Transverse colon (tissue), 4 donors: ENCODE measurements around the gene PUM2. TPM values are rescaled to one million over a fixed set of nuclear protein-coding genes. Genes with fewer than 3 reads are reported as not detected.
"Not testable (repeated sequence)": the region's sequence is repeated elsewhere in the genome, so short reads cannot be mapped to it uniquely, and the experiment has no call there.

Experiments
- DNase-seq: peaks from one replicate; pipeline ENCODE4 v3.0.0-alpha.2; 2019
- H3K27ac ChIP-seq, 4 donors: fragments of 200-600 bp; sonication (generic); 2 replicates each; pipeline ENCODE4 v1.5.1; 2016 to 2018; ENCODE audit warnings: inconsistent platforms in 4 of 4
- H3K27me3 ChIP-seq: fragments of 200-600 bp; sonication (generic); 2 replicates; pipeline ENCODE4 v1.5.1; 2017; ENCODE audit warnings: inconsistent platforms
- H3K36me3 ChIP-seq, 4 donors: fragments of 200-600 bp; sonication (generic); 2 replicates each; pipeline ENCODE4 v1.5.1; 2017 to 2019; ENCODE audit warnings: inconsistent platforms in 4 of 4
- H3K4me1 ChIP-seq, 4 donors: fragments of 200-600 bp; sonication (generic); 2 replicates each; pipeline ENCODE4 v1.5.1; 2017 to 2020; ENCODE audit warnings: inconsistent platforms in 4 of 4
- H3K4me3 ChIP-seq, 4 donors: fragments of 200-600 bp; sonication (generic); 1 replicate in 1 of 4; 2 replicates in 3 of 4; pipeline versions ENCODE4 v1.5.1 to v1.6.1; 2017 to 2019; ENCODE audit warnings: inconsistent platforms in 4 of 4
- H3K9me3 ChIP-seq, 2 donors: fragments of 200-600 bp; sonication (generic); 2 replicates each; pipeline ENCODE4 v1.5.1; 2017 to 2019; ENCODE audit warnings: inconsistent platforms in 2 of 2
- EP300 ChIP-seq: sonication (generic); formaldehyde crosslinking; IDR thresholded peaks from one replicate; pipeline ENCODE4 v1.6.1; 2017; ENCODE audit warnings: antibody characterized with exemption, low read depth
- POLR2A ChIP-seq: fragments of 450-650 bp; IDR thresholded peaks from one replicate; pipeline ENCODE4 v1.6.1; 2016; ENCODE audit warnings: antibody characterized with exemption, mild to moderate bottlenecking, moderate library complexity
- POLR2AphosphoS5 ChIP-seq, 3 donors: sonication (generic); formaldehyde crosslinking; IDR thresholded peaks; one replicate each; pipeline ENCODE4 v1.6.1; 2016; ENCODE audit warnings: antibody characterized with exemption in 3 of 3
- WGBS, 2 donors: methylation state at CpG; one replicate each; pipeline ENCODE4 v1.1.5; 2018; ENCODE audit warnings: low coverage in 1 of 2; 5-methylcytosine and 5-hydroxymethylcytosine counted together
- in situ Hi-C, 4 donors: fragments of 200-750 bp; cut with MboI; loops; one replicate each; pipeline versions ENCODE4 v1.15.0 to v1.15.1; 2017; ENCODE audit warnings: low sequenced_read_pairs in 3 of 4, low pct_ligation_motif_present in 1 of 4, low pct_unique_long_range_greater_than_20kb in 1 of 4
- intact Hi-C: fragments of 100-400 bp; cut with DNase I; formaldehyde crosslinking; loops from one replicate; pipeline ENCODE4 v1.15.1; 2023; ENCODE audit warnings: low total_unique reads
- total RNA-seq, 4 donors: library from RNA; depleted of rRNA; stranded (reverse); fragments of >200 nt; gene quantifications; one replicate each; pipeline ENCODE4 v1.1.0, GENCODE V29; 2016
- TF ChIP-seq, protein P1 (sequence below), 5 experiments: fragments of 200-600 bp in 3 of 5; fragments of 450-650 bp in 2 of 5; sonication (generic) in 3 of 5; IDR thresholded peaks; 1 replicate in 2 of 5; 2 replicates in 3 of 5; pipeline ENCODE4 v1.5.1; 2016 to 2017; ENCODE audit warnings: antibody characterized with exemption in 5 of 5, inconsistent platforms in 3 of 5, mild to moderate bottlenecking in 2 of 5, moderate library complexity in 1 of 5

The PUM2 gene
- total RNA-seq, 4 donors from 2014 or later, result 62.5 to 92.7 (median 70.5) TPM

DNA sequence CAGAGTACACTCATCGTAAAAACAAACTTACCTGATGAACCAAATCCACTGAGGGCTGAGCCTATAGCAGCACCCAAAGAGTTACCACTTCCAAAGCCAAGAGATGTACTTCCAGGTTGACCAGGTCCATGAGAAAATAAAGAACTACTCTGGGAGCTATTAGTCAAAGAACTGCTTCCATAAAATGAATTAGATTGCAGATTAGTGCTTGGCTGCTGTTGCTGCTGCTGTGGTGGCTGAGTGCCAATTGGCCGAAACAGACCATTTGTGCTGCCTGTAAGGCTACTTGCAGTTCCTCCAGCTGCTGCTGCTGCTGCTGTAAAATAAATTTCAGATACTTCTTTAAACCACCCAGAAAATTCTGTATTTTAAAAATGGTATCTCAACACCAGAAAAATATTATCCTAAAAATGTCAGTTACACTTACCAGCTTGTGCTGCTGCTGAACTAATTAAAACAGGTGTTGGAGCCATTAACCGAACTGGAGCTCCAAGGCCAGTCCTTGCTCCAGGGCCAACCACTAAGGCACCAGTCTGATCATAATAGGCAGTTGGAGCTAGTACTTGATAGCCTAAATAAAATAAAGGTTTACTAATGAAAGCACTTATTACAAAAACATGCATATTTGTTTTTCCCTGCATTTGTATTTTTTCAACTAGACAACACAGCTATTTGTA, 67.6 kb downstream of the PUM2 start:
- WGBS, 2 donors, result 54 to 78% methylated on average over 1 to 3 of the region's 3 CpGs
- TF ChIP-seq EP300, result no peak
- TF ChIP-seq POLR2AphosphoS5 (IDR thresholded peaks at IDR 0.05), result no peak
- TF ChIP-seq, protein P1, sequence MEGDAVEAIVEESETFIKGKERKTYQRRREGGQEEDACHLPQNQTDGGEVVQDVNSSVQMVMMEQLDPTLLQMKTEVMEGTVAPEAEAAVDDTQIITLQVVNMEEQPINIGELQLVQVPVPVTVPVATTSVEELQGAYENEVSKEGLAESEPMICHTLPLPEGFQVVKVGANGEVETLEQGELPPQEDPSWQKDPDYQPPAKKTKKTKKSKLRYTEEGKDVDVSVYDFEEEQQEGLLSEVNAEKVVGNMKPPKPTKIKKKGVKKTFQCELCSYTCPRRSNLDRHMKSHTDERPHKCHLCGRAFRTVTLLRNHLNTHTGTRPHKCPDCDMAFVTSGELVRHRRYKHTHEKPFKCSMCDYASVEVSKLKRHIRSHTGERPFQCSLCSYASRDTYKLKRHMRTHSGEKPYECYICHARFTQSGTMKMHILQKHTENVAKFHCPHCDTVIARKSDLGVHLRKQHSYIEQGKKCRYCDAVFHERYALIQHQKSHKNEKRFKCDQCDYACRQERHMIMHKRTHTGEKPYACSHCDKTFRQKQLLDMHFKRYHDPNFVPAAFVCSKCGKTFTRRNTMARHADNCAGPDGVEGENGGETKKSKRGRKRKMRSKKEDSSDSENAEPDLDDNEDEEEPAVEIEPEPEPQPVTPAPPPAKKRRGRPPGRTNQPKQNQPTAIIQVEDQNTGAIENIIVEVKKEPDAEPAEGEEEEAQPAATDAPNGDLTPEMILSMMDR (IDR thresholded peaks at IDR 0.05), result no peak
- TF ChIP-seq POLR2A, result no peak
- intact Hi-C loops (loop anchor here (2.0 kb wide), 1 partner anchor 34 kb away; no protein-coding TSS in a partner anchor), in situ Hi-C loops (no loop called here)
- no peak overlapping the region for H3K4me3 ChIP-seq
- H3K36me3 ChIP-seq, result peaks cover 0 to 53% (median 10%) of the 10 kb centered on the region in 4 donors
- peaks cover 0 to 8% (median 1%) of the 10 kb centered on the region in 4 donors for H3K4me1 ChIP-seq
- no peaks in the 10 kb centered on the region for H3K27me3 ChIP-seq
- H3K9me3 ChIP-seq, result no peaks in the 10 kb centered on the region
- peak; percentile 37 for DNase-seq
- H3K27ac ChIP-seq, result no peak overlapping the region

DNA sequence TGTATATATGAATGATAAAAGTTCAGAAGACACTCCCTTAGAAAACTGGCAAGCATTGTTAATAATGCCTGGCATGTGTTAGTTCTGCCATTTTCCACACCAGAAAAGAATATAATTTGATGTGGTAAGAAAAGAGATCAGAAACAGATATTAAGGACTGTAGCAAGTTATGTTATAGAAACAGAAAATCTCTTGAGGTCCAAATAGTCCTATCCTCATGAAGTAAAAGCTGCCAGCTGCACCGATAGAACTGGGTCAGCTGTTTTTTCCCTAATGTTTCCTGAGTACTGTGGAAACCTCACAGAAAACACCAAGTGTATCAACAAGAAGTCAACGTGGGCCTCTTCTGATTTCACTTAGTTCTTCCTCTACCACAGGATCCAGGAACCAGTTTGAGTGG, 68.8 kb downstream of the PUM2 start:
- H3K36me3 ChIP-seq, result peaks cover 0 to 52% (median 12%) of the 10 kb centered on the region in 4 donors
- no peak overlapping the region for H3K27ac ChIP-seq
- 60 to 94% methylated on average over 2 of the region's 2 CpGs for WGBS, 2 donors
- H3K9me3 ChIP-seq, result no peaks in the 10 kb centered on the region
- DNase-seq, result no peak
- no peak overlapping the region for H3K4me3 ChIP-seq
- intact Hi-C loops (loop anchor here (2.0 kb wide), 1 partner anchor 33 kb away; no protein-coding TSS in a partner anchor), in situ Hi-C loops (no loop called here)
- peaks cover 0 to 8% (median 1%) of the 10 kb centered on the region in 4 donors for H3K4me1 ChIP-seq
- H3K27me3 ChIP-seq, result no peaks in the 10 kb centered on the region
- TF ChIP-seq POLR2AphosphoS5 (IDR thresholded peaks at IDR 0.05) (no peak), POLR2A (no peak), EP300 (no peak)
- TF ChIP-seq, protein P1 (IDR thresholded peaks at IDR 0.05), result no peak

DNA sequence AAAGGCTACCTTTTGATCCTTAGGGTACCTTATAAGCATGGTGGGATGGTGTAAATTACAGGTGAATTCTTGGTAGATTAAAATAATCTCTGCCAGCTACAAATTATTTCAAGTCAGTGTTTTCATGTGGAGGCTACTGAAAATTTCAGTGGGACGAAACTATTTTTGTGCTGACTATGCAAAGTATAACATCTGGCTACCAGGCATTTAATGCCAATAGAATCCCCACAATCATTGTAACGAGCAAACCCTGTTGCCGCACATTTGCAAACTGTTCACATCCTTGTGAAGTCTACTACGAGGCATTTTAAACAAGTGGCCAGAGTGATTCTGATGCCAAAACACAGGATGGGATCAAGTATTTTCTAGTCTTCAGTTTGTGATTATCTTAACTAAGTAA, 77.6 kb downstream of the PUM2 start:
- Histone ChIP-seq H3K27ac (no peak overlapping the region), H3K9me3 (no peaks in the 10 kb centered on the region), H3K4me1 (no peaks in the 10 kb centered on the region), H3K4me3 (no peak overlapping the region), H3K27me3 (no peaks in the 10 kb centered on the region), H3K36me3 (peaks cover 0 to 20% (median 2%) of the 10 kb centered on the region in 4 donors)
- 87 to 100% methylated on average over 2 to 4 of the region's 4 CpGs for WGBS, 2 donors
- no peak for DNase-seq
- intact Hi-C loops (no loop called here), in situ Hi-C loops (no loop called here)
- no peak for TF ChIP-seq POLR2A
- no peak for TF ChIP-seq EP300
- TF ChIP-seq, protein P1 (IDR thresholded peaks at IDR 0.05), result no peak
- no peak for TF ChIP-seq POLR2AphosphoS5 (IDR thresholded peaks at IDR 0.05)

DNA sequence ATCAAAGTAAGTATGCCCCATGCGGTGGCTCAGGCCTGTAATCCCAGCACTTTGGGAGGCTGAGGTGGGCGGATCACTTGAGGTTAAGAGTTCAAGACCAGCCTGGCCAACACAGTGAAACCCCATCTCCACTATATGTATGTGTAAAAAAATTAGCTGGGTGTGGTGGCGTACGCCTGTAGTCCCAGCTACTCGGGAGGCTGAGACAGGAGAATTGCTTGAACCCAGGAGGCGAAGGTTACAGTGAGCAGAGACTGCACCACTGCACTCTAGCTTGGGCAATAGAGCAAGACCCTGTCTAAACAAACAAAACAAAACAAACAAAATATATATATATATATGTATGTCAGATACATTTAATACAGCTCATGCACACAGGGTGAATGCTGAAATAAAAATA, 82.3 kb downstream of the PUM2 start:
- H3K4me1 ChIP-seq, H3K9me3 ChIP-seq, in situ Hi-C loops, H3K4me3 ChIP-seq, H3K36me3 ChIP-seq, H3K27ac ChIP-seq, intact Hi-C loops, DNase-seq, H3K27me3 ChIP-seq: not testable (repeated sequence)
- WGBS, 2 donors, result 97 to 100% methylated on average over 4 to 6 of the region's 6 CpGs
